ENCODE data around the gene L3MBTL4.
"Not testable (repeated sequence)": the region's sequence is repeated elsewhere in the genome, so short reads cannot be mapped to it uniquely, and the experiment has no call there.

The L3MBTL4 gene

DNA sequence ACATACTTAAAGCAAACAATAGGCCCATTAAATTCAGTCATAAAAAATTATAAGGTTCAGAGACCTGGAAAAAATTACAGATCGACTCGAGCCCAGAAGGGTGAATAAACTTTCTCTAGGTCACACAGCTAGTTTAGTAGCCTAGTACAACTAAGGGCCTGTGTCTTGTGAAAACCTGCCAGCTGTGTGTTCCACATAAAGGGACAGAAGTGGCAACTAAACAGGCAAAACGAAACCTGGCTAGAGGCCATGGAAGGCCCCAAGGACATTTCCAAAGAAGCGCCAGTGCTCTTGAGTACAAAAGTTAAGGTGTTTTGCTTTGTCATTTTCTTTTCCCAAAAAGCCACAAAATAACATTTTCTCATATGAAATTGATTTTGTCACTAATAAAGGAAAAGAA lies 164.9 kb downstream of the L3MBTL4 start:
- no peak for DNase-seq (ENCODE audit: low read depth)

DNA sequence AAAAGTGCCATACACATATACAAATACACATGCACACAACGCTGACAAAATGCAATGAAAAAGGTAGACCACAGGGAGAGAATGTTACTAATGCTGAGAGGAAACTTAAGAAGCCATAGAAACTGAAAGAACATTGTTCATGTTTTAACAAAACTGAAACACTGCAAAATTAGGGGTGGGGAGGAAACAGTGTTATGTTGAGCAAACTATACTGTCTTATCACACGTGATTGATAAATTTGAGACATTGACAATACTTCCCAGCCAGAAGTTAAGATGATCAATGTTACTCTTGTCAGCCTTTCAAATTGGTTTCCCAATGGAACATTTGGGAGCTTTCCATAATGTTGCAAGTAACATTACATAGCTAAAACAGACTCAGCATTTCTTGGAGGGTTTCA lies 165.5 kb downstream of the L3MBTL4 start:
- no peak for DNase-seq (ENCODE audit: low read depth)

DNA sequence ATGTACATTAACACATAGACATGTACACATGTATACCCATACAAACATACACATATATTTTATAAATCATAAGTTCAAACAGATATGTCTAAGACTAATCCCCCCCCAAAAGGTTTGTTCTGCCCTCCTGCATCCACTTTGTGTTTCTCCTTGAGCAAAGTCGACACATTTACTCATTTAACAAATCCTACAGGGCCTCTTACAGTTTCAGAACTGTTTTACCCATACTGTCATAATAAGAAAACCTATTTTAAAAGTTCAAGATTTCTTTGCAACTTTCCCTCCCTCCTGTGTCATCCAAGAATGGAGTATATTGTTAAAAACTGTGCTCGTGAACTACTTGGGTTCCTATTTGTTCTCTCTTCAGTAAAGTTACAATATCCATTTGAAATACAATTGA lies 166.7 kb downstream of the L3MBTL4 start:
- no peak for DNase-seq (ENCODE audit: low read depth)

DNA sequence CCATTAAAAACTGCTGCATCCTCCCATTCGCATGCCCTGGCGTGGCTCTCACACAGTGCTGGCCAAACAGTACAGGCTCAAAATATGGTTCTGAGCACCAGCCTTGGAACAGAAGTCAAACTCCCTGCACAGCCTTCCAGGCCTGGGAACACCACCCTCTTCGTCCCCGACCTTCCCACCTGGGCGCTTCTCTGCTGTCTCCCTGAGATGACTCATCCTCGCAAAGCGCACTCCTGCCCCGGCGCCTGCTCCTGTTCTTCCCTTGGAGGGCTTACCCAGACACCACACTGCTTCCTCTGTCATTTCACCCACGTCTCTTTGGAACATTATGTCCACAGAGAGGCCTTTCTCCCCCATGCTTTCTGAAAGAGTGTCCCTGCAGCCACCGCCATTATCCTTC lies 172.7 kb downstream of the L3MBTL4 start:
- DNase-seq (ENCODE audit: low read depth), result no peak

DNA sequence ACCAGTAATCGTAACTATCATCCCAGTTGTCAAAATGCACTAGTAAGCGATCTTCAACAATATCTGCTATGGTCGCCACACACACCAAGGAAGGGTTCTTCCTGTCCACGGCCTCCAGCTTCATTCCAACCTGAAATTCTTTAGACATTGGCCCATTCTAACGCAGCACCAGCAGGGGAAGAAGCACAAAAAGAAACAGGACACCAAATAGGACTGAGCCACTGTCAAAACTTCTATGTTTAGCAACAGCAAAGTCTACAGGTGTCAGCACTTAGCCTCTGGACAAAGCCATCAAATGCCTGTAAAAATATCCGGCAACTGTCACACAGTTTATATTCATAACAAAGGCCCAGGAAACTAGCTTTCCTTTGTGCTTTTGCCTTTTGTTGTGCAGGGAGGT lies 175.0 kb downstream of the L3MBTL4 start:
- no peak for DNase-seq (ENCODE audit: low read depth)

DNA sequence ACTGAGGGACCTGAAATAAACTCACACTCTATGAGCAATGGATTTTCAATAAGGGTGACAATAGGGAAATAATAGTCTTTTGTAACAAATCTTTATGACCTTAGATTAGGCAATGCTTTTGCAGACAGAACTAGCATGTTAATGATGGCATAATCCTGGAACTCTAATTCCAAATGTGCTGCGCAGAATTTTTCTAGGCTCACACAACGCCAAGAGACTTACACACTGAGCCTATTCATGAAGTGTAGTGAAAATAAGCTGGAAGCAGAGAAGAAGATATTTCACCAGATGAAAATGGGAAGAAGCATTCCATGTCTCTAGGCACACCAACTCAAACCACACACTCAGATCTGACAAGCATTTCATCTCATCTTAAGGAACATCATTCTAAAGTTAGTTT lies 178.5 kb downstream of the L3MBTL4 start:
- no peak for DNase-seq (ENCODE audit: low read depth)

DNA sequence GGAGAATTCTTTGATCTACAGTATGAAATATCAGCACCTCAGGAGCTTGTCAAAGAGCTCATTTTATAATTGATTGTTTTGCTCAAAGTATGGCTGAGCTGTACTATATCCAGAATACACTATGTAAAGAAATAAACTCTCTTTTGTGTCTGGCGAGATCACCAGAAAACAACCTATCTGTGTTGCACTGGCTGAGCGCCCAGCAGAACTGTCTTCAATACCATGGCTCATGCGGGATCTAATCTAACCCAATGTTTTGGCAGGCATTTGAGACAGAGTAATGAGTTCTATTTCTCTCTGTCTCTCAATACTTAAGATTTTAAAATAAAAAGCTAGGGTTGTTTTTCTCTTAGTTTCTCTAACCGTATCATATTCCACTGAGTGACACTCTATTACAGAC lies 192.4 kb downstream of the L3MBTL4 start:
- DNase-seq (ENCODE audit: low read depth), result no peak

DNA sequence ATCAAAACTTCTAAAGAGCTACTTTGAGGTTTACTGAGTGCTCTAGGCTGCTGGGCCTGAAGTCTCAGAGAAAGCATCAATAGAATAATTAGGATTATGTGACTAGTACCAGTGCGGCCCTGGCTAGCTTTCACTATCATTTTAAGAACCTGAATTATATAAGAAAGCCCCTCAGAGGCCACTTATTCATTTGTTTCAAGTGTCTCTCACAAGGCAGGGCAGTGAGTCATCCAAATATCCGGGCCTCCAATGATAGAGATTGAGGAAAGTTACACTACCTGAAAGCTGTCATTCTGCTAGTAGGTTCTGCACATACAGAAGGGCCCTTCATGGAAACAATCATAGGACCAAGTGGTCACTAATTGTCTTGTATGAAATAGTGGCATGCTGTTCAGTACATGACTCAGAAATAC lies 193.1 kb downstream of the L3MBTL4 start:
- no peak for DNase-seq (ENCODE audit: low read depth)

DNA sequence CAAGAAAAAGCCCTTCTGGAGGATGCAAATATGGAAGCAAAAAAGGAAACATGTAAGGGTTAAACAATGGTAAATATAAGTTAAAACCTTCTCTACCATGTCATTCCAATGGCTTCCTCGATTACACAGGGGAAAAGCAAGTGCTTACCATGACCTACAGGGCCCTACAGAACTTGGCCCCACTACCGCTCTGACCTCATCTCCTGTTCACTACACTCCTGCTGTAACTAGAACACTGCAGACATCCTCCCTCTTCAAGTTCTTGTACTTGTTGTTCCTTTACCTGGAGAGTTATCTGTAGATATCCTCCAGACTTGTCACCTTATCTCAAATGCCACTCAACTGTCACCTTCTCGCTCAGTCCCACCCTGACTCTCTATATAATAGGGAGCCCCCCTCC lies 194.6 kb downstream of the L3MBTL4 start:
- DNase-seq (ENCODE audit: low read depth), result no peak

DNA sequence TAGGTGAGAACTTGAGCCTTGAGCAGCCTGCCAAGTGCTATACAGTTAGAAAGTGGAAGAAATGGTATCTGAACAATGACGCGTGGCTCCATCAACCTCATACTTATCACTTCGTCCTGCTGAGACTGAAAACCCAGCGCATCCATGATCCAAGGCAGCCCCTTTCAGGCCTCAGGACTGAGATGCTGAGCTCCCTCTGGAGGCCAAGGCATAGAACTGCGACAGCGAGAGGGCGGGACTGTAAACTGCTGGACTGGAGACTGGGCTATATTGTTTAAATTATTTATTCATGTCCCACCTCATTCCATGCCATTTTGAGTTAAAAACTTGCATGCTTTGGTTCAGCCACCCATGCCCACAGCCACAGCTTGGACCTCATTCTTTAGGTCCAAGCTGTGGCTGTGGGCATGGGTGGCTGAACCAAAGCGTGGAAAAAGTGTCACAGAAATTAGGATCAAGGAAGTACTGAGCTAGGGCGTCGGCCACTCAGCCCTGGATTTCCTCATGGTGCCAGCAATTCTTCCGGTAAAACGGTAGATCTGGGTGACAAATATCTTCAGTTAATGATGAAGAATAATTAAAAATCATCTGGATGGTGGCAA lies 195.5 kb downstream of the L3MBTL4 start:
- DNase-seq (ENCODE audit: low read depth), result peak; percentile 58

DNA sequence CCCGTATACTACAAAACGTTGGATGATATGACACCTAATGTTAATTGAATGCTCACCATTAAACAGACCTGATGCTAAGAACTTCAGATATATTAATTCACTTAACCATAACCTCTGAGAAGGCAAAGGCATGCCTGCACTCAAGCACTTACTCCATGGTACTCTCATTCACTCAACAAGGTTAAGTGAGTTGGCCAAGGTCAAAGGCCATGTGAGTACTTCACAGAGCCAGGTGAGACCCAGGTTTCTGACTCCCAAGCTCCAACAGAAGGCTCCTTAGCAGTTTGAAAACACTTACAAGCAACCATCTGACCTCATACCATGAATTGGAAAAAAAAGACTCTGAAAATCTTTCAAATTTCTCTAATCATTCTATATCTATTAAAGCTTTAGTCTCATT lies 198.8 kb downstream of the L3MBTL4 start:
- no peak for DNase-seq (ENCODE audit: low read depth)

DNA sequence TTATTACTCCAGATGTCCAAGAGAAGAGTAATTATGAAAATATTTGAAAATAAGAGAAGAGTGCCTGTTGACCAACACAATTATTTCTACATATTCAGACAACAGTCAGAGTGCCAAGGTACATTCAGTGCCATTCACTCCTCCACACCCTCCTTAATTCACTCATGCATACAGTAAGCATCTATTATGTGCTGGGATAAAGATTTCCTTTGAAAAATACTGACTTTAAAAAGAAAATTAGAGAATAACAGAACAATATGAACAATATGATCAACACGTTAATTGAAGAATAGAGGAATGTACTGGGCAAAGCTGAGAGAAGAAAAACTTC lies 203.6 kb downstream of the L3MBTL4 start:
- no peak for DNase-seq (ENCODE audit: low read depth)

DNA sequence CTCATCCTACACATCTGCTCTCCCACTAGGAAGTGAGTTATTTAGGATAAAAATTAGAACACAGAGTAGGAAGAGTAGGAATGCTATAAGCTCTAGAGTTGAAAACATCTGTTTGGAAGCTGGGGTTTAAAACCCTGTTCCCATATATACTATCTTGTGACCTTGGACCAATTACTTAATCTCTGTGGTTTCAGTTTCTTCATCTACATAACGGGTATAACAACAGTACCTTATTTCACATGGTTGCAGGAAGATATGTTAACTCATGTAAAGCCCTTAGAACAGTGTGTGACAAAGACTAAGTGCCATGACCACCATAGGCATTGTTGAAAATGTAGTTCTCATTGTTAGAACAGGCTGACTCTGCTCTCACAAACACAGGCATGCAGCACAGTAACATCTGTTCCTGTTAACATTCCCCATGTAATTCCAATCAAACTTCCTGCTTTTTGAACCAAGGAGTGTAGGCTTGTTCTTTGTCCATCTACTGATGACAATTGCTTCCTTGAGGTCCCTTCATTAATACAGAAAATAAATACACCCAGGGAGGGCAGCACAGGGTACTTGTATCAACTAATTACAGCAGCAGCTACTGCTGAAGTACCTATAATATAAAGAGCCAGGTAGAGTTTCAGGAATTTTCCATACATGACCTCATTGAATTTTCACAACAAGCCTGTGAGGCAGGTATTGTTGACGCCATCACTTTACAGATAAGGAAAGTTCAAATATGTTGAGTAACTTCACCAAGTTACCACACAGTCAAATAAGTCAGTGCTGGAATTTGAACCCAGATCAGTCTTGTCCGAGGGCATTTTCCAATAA lies 204.2 kb downstream of the L3MBTL4 start:
- DNase-seq (ENCODE audit: low read depth), result no peak

DNA sequence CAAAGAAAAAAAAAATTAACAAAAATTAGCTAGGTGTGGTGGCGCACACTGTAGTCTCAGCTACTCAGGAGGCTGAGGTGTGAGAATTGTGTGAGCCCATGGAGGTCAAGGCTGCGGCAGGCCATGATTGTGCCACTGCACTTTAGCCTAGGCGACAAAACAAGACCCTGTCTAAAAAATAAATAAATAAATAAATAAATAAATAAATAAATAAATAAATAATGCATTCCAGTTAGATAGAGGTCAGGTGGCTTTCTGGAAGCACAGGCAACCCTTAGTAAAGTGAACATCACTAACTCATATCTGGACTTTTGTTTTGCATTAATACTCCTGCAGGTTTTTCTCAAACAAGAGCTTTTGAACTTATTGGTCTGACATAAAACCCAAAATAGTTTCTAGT lies 206.8 kb downstream of the L3MBTL4 start:
- DNase-seq (ENCODE audit: low read depth), result no peak

DNA sequence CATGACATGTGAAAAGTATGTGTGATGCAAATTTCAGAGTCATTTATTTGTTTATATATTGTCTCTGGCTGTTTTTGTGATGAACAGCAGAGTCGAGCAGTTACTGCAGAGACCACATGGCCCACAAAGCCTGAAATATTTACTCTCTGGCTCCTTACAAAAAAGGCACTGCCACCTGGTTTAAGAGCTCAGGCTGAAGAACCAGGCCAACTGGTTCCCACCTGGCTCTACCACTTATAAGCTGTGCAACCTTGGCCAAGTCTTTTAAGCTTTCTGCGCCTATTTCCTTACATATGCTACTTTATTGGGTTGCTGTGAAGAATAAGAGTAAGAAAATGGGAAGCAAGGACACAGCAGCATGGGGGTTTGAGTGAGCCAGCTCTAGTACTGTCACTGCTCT lies 207.6 kb downstream of the L3MBTL4 start:
- no peak for DNase-seq (ENCODE audit: low read depth)

DNA sequence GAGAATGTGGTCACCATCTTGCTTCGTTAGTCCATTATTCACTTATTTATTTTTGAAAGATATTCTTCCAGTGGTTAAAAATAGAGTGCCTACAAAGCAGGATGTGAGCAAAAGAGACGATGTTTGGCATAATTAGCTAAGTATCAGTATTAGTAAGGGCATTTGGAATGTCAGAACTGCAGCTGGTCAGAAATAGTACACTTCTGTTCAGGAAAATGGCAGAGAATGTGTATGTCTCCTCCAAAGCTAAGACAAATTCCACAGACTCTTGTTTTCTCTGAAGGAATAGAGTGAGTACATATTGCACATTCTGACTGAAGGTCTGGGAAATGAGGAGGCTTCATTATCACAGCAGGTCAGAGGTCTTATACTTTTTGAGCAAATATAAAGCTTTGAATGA lies 209.0 kb downstream of the L3MBTL4 start:
- peak; percentile 4 for DNase-seq (ENCODE audit: low read depth)

DNA sequence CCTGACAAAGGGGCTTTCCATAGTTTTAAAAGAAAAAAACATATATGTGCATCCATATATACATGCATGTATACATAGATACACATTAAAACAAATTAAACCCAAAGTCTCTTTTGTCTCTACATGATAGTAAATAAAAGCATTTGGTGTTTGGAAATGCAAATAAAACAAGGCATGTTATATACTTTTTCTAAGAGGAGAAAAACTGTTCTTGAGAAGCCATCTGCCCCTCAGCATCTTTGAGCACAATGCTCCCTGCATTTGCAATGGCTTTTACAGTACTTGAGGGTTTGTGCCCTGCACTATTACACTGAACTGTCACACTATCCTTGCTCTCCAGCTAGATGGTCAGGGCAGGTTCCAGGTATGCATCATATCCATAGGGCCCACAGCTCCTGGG lies 210.2 kb downstream of the L3MBTL4 start:
- DNase-seq (ENCODE audit: low read depth), result no peak

DNA sequence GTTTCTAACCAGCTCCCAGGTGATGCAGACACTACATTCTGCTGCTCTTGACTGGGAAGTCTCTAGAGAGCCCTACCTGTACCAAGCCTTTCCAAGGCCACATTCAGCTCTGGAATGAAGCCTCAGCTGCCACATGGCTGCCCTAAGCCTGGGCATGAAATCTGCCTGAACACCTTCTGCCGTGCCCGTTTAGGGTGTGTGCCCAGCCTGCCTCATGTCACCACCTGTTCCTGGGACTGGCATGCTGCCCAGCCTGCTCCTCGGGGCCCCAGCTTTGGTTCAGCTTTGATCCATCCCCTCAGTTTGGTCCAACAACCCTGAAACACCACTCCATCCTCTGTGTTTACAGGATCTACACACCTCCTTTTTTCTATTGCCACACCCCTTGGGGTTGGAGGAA lies 210.9 kb downstream of the L3MBTL4 start:
- no peak for DNase-seq (ENCODE audit: low read depth)

DNA sequence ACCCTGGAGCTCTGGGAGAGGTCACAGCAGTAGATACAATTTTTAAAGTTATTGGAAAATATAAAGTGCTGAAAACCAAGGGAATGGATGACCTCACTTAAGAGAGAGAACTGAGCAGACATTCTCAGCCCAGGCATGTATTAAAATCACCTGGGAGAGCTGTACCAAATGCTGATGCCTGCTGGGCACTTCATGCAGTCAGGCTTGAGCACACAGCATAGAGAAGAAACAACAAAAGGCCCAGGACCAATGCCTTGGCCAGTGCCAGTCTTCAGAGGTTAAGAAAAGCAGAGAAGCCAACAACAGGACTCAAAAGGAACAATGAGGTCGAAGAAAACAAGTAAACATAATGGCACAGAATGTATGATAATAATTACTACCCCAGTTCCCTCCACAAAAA lies 211.8 kb downstream of the L3MBTL4 start:
- no peak for DNase-seq (ENCODE audit: low read depth)

DNA sequence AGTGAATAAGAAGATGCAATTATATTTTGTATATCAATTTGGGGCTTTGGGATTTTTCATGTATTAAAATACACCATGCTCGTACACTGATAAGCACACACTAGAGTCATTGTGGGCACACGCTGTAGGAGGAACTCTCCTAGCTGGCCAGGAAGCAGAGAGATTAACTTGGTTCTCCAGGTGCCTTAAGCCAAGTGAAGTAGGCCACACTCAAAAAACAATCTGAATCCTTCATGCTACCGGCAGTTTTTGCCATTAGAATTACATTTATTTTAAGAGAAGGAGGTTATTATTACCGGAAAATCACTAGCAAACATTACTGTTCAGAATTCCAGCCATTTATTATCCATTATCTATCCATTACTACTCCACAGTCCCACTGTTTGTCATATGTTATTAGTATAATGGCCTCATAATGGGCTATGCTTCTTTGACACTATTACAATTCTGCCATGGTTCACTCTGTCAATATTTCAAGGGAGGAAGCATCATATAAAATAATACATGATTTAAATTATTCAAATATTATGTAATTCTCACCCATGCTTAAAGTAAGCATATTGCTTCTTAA lies 214.4 kb downstream of the L3MBTL4 start:
- no peak for DNase-seq (ENCODE audit: low read depth)

DNA sequence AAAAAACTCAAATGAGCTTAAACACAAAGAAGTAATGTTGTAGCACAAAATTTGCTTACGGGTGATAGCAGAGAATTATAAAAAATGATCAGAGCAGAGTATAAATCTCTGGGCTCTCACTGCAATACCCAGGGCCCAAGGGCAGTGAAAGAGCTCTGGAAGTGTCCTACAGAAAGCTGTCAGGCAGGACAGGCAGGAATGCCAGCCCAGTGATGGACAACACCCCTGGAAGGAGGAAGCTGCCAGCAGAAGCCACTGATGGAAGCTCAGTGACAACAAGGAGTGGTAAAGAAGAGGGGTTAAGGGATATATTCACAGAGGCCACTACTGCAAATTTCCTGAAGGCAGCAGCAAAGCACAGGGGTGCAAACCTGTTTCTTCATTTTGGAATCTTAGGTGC lies 214.9 kb downstream of the L3MBTL4 start:
- DNase-seq (ENCODE audit: low read depth), result no peak

DNA sequence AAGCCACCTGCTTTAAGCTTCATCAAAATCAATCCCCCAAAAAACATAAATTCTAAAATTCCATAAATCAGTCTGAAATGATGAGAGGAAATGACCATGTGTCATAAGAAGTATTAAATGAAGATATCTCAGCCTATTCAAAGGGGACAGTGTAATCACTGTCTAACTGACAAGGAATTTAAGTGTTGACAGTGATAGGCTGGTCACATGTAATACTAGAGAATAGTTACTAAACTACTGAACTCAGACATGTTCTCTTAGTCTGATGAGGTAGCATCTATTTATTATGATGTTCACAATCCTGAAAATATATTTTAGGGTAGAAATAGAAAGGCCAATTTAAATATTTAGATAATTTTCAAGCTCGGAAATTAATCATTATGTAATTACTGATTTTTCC lies 216.1 kb downstream of the L3MBTL4 start:
- DNase-seq (ENCODE audit: low read depth), result no peak

DNA sequence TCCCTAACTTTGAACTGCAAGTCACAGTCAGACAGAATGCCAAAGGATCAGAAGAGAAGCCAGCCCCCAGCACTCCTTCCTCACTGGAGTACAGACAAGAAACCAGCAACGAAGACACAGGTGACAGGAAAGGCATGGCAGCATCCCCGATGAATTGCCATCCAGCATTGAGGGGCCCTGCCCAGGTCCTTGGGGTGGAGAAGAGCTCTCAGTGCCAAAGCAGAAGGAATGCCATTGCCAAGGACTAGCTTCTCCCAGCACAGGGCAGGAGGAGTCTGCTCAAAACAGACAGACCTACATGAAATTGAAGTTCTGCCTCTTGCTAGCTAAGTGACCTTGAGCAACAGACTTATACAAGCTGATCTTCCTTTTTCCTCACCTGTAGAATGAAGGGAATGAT lies 220.1 kb downstream of the L3MBTL4 start:
- no peak for DNase-seq (ENCODE audit: low read depth)

DNA sequence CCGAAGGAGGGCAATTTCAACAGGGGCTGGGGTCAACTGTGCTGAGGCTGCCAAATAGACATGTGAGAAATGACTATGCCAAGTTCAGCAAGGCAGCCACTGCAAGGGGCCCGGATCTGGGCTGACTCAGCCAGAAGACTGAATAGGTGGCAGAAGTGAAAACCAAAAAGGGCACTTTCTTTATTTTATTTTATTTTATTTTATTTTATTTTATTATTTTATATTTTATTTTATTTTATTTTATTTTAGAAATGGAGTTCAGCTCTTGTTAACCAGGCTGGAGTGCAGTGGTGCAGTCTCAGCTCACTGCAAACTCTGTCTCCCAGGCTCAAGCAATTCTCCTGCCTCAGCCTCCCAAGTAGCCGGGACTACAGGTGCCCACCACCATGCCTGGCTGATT lies 228.9 kb downstream of the L3MBTL4 start:
- DNase-seq (ENCODE audit: low read depth), result not testable (repeated sequence)
